Testis (tissue), 2 donors: ENCODE measurements around the gene OR8D1.

ENCODE experiments used
- CTCF ChIP-seq, 3 experiments: fragments of 450-650 bp in 2 of 3; fragments of 200-600 bp in 1 of 3; sonication (generic) in 1 of 3; IDR thresholded peaks; one replicate each; pipeline ENCODE4 v1.5.1; 2016 to 2019; ENCODE audit warnings: antibody characterized with exemption in 3 of 3, mild to moderate bottlenecking in 2 of 3, moderate library complexity in 1 of 3
- POLR2A ChIP-seq: fragments of 450-650 bp; IDR thresholded peaks from one replicate; pipeline ENCODE4 v1.6.1; 2017; ENCODE audit warnings: antibody characterized with exemption, mild to moderate bottlenecking, moderate library complexity

- TF ChIP-seq POLR2A (no peak), CTCF (IDR thresholded peaks at IDR 0.05) (no peak)
These were observed 6.3 kb upstream of the OR8D1 start, which contains the start of gene OR8D2 for GRCh38 chr11:124320097-124320496.
